B cell (primary cell): ENCODE data around the gene TMEM234. TPM values are rescaled to one million over a fixed set of nuclear protein-coding genes. Genes with fewer than 3 reads are reported as not detected.
"Not testable (repeated sequence)": the region's sequence is repeated elsewhere in the genome, so short reads cannot be mapped to it uniquely, and the experiment has no call there.

Source experiments
- ATAC-seq: fragments of 200-7000 bp; cut with Tn5 transposase; one replicate; pipeline ENCODE4 v1.10.0; 2021; ENCODE audit warnings: low read depth, mild to moderate bottlenecking, moderate number of reproducible peaks, moderate library complexity
- CTCF ChIA-PET: fragments of 350-600 bp; sonication (Branson Sonifier 250); formaldehyde crosslinking; loops from one replicate; lab custom pipeline; 2021; ENCODE audit warnings: antibody characterized with exemption, inconsistent platforms; lab: Charles Lee
- POLR2A ChIA-PET: fragments of 350-600 bp; sonication (Branson Sonifier 250); formaldehyde crosslinking; loops from one replicate; lab custom pipeline; 2021; ENCODE audit warnings: antibody characterized with exemption; lab: Charles Lee
- DNase-seq: peaks from one replicate; pipeline ENCODE4 v3.0.0; 2013
- H2AFZ ChIP-seq: 2 replicates; pipeline ENCODE4 v1.6.1; 2012; ENCODE audit warnings: mild to moderate bottlenecking, low read depth, low read length; ENCODE audit not compliant: insufficient read depth, poor library complexity, severe bottlenecking
- H3K27ac ChIP-seq, 2 donors: 1 replicate in 1 of 2; 2 replicates in 1 of 2; pipeline ENCODE4 v1.5.1; 2012 to 2013; ENCODE audit warnings: low read length in 2 of 2, mild to moderate bottlenecking in 2 of 2, moderate library complexity in 1 of 2
- H3K27me3 ChIP-seq, 4 experiments: fragments of 200-600 bp in 1 of 4; sonication (generic) in 1 of 4; replicated peaks in 1 of 4; 1 replicate in 2 of 4; 2 replicates in 2 of 4; pipeline versions ENCODE4 v1.6.1 to v1.7.0; 2013 to 2016; ENCODE audit warnings: low read length in 3 of 4, mild to moderate bottlenecking in 2 of 4, mixed read lengths in 1 of 4, moderate library complexity in 1 of 4; ENCODE audit not compliant: insufficient read depth in 4 of 4, control insufficient read depth in 3 of 4; ENCODE audit errors: control extremely low read depth in 1 of 4
- H3K36me3 ChIP-seq, 2 experiments: replicated peaks in 1 of 2; 1 replicate in 1 of 2; 2 replicates in 1 of 2; pipeline versions ENCODE4 v1.6.1 to v1.7.1; 2013; ENCODE audit warnings: low read length in 1 of 2; ENCODE audit not compliant: insufficient read depth in 2 of 2, control insufficient read depth in 1 of 2; ENCODE audit errors: control extremely low read depth in 1 of 2, extremely low read depth in 1 of 2
- H3K4me1 ChIP-seq, 2 donors: fragments of 200-600 bp in 1 of 2; sonication (generic) in 1 of 2; 1 replicate in 1 of 2; 2 replicates in 1 of 2; pipeline versions ENCODE4 v1.5.1 to v1.6.1; 2013 to 2017; ENCODE audit warnings: low read length in 2 of 2; ENCODE audit not compliant: control insufficient read depth in 2 of 2, insufficient read depth in 2 of 2
- H3K4me2 ChIP-seq: replicated peaks from 2 replicates; pipeline ENCODE3; 2012; ENCODE audit warnings: mild to moderate bottlenecking, low read depth, low read length; ENCODE audit not compliant: poor library complexity, severe bottlenecking
- H3K4me3 ChIP-seq, 5 experiments: fragments of 200-600 bp in 1 of 5; sonication (generic) in 1 of 5; 1 replicate in 3 of 5; 2 replicates in 2 of 5; pipeline versions ENCODE4 v1.5.1 to v1.7.0; 2011 to 2016; ENCODE audit warnings: low read length in 4 of 5, mild to moderate bottlenecking in 4 of 5, low read depth in 2 of 5, control low read depth in 1 of 5, moderate library complexity in 1 of 5; ENCODE audit not compliant: insufficient read depth in 1 of 5; ENCODE audit errors: control extremely low read depth in 1 of 5, extremely low read depth in 1 of 5
- H3K79me2 ChIP-seq: fragments of 200-600 bp; sonication (generic); one replicate; pipeline ENCODE4 v1.6.0; 2016; ENCODE audit warnings: low read length; ENCODE audit not compliant: control insufficient read depth, insufficient read depth
- H3K9ac ChIP-seq: fragments of 200-600 bp; sonication (generic); 2 replicates; pipeline ENCODE4 v1.6.1; 2017; ENCODE audit warnings: mild to moderate bottlenecking, low read length, moderate library complexity
- H3K9me3 ChIP-seq, 3 donors: one replicate each; pipeline versions ENCODE4 v1.6.1 to v1.7.1; 2013; ENCODE audit warnings: low read length in 2 of 3; ENCODE audit not compliant: control insufficient read depth in 2 of 3, insufficient read depth in 1 of 3; ENCODE audit errors: control extremely low read depth in 1 of 3
- H4K20me1 ChIP-seq: 2 replicates; pipeline ENCODE4 v1.6.0; 2012; ENCODE audit warnings: mild to moderate bottlenecking, low read length; ENCODE audit not compliant: insufficient read depth, control insufficient read depth, poor library complexity, severe bottlenecking
- H3K27ac Mint-ChIP-seq: one replicate; pipeline ENCODE4 v1.8.0; 2021; ENCODE audit warnings: mixed read lengths
- H3K27me3 Mint-ChIP-seq: one replicate; pipeline ENCODE4 v1.8.0; 2021; ENCODE audit warnings: mixed read lengths
- H3K4me1 Mint-ChIP-seq: one replicate; pipeline ENCODE4 v1.8.0; 2021; ENCODE audit warnings: mixed read lengths
- H3K4me3 Mint-ChIP-seq: one replicate; pipeline ENCODE4 v1.8.0; 2021; ENCODE audit warnings: mixed read lengths
- H3K9me3 Mint-ChIP-seq: one replicate; pipeline ENCODE4 v1.8.0; 2022; ENCODE audit warnings: mixed read lengths; ENCODE audit not compliant: insufficient read depth
- CTCF ChIP-seq: fragments of 200-600 bp; IDR thresholded peaks from one replicate; pipeline ENCODE4 v1.8.0; 2022; ENCODE audit warnings: antibody characterized with exemption, mild to moderate bottlenecking
- EZH2 ChIP-seq: IDR thresholded peaks from 2 replicates; pipeline ENCODE4 v1.6.1; 2012; ENCODE audit warnings: borderline replicate concordance, low read depth, mild to moderate bottlenecking, moderate library complexity, low read length; ENCODE audit not compliant: insufficient read depth, poor library complexity, severe bottlenecking
- WGBS: methylation state at CpG from one replicate; pipeline ENCODE4 v1.1.5; 2013; ENCODE audit warnings: missing lambda C conversion rate; ENCODE audit not compliant: insufficient coverage; 5-methylcytosine and 5-hydroxymethylcytosine counted together
- intact Hi-C: fragments of 100-400 bp; cut with micrococcal nuclease; formaldehyde crosslinking; loops from one replicate; pipeline ENCODE4 v1.10.0; 2022
- polyA plus RNA-seq: library from polyadenylated mRNA; depleted of rRNA; stranded (reverse); fragments of >200 nt; gene quantifications from 2 replicates; pipeline ENCODE4 v1.2.3, GENCODE V29; 2012
- total RNA-seq, 2 donors: library from RNA; stranded (reverse); fragments of 120-200 nt in 1 of 2; gene quantifications; 1 replicate in 1 of 2; 2 replicates in 1 of 2; pipeline versions ENCODE4 v1.2.3 to v1.2.4, GENCODE V29; 2013 to 2022

The TMEM234 gene
- total and polyA plus RNA-seq, 2 donors (not counting 1 experiment from before 2014, with no cell fraction given) = 22.0 to 60.8 TPM

GRCh38 chr1:32263744-32264143 lies 41.6 kb upstream of the TMEM234 start:
- DNase-seq (peak; percentile 51), ATAC-seq (peak; percentile 71)
- Histone ChIP-seq H3K79me2 (peaks cover 72% of the 10 kb centered on the region), H3K36me3 (peaks cover 0 to 3% of the 10 kb centered on the region in 2 experiments), H3K4me2 (peak overlapping the region; percentile 52), H3K27ac (peak overlapping the region; percentile 32 to 39), H4K20me1 (no peaks in the 10 kb centered on the region), H3K4me3 (peak overlapping the region in 1 of 5 experiments; percentile 11), H3K4me1 (peaks cover 22 to 28% of the 10 kb centered on the region in 2 donors), H3K27me3 (no peaks in the 10 kb centered on the region), H2AFZ (peak overlapping the region; percentile 23), H3K9ac (peak overlapping the region; percentile 10), H3K9me3 (peaks cover 0 to 2% (median 0%) of the 10 kb centered on the region in 3 donors)
- H3K27ac Mint-ChIP-seq = peak overlapping the region; percentile 72
- POLR2A ChIA-PET = interaction anchor here (1.3 kb wide), 1 partner anchor 13 kb away, joined by 4 read pairs; the partner anchor contains the start of gene LCK
- TF ChIP-seq CTCF (no peak), EZH2 (no peak)
- H3K9me3 Mint-ChIP-seq = no peaks in the 10 kb centered on the region
- intact Hi-C loops = loop anchor here (2.0 kb wide), 1 partner anchor 13 kb away; the partner anchor contains the start of gene LCK
- H3K4me1 Mint-ChIP-seq = peaks cover 30% of the 10 kb centered on the region
- WGBS = no CpG with 5 or more reads among the region's 4 CpGs
- peak overlapping the region; percentile 62 for H3K4me3 Mint-ChIP-seq
- H3K27me3 Mint-ChIP-seq = no peaks in the 10 kb centered on the region
- CTCF ChIA-PET = interaction anchor here (1.7 kb wide), 1 partner anchor 8 kb away, joined by 6 read pairs; no protein-coding TSS in a partner anchor

GRCh38 chr1:32263236-32263593 lies 41.1 kb upstream of the TMEM234 start:
- intact Hi-C loops = not testable (repeated sequence)

More at GRCh38 chr1:32263236-32263593, 41.1 kb upstream of the TMEM234 start:
- ATAC-seq, H3K27ac ChIP-seq, H3K27ac Mint-ChIP-seq, H3K4me3 ChIP-seq, H3K9ac ChIP-seq, H3K9me3 Mint-ChIP-seq, H3K27me3 Mint-ChIP-seq, H3K9me3 ChIP-seq, H3K4me3 Mint-ChIP-seq, H4K20me1 ChIP-seq, H3K36me3 ChIP-seq, H2AFZ ChIP-seq, DNase-seq, POLR2A ChIA-PET, H3K27me3 ChIP-seq: not testable (repeated sequence)
- Histone ChIP-seq H3K4me2 (peak overlapping the region; percentile 52), H3K4me1 (peaks cover 22 to 28% of the 10 kb centered on the region in 2 donors), H3K79me2 (peaks cover 78% of the 10 kb centered on the region)
- CTCF ChIA-PET = interaction anchor here (1.1 to 5.6 kb wide), 3 partner anchors 14 to 53 kb away, joined by 3 to 44 read pairs (median 3); partner anchors contain the start of genes FAM167B and LCK
- H3K4me1 Mint-ChIP-seq = peaks cover 30% of the 10 kb centered on the region
- 100% methylated on average over 1 of the region's 4 CpGs for WGBS
